H9 (cell line): ENCODE measurements around the gene DDX51. TPM values are rescaled to one million over a fixed set of nuclear protein-coding genes. Genes with fewer than 3 reads are reported as not detected.

Experiments used
- DNase-seq: peaks from one replicate; pipeline ENCODE4 v3.0.0-alpha.2; 2017
- H2AFZ ChIP-seq: one replicate; pipeline ENCODE4 v1.6.1; 2013; ENCODE audit warnings: mild to moderate bottlenecking, low read length, control low read depth, moderate library complexity
- H2AK5ac ChIP-seq: 2 replicates; pipeline ENCODE4 v1.6.1; 2013; ENCODE audit warnings: low read length, control low read depth, mixed read lengths; ENCODE audit not compliant: insufficient read length
- H2BK120ac ChIP-seq: one replicate; pipeline ENCODE4 v1.6.1; 2013; ENCODE audit warnings: low read depth, mild to moderate bottlenecking, low read length, control low read depth, inconsistent platforms; ENCODE audit not compliant: poor library complexity, severe bottlenecking
- H2BK12ac ChIP-seq: 2 replicates; pipeline ENCODE4 v1.6.1; 2013; ENCODE audit warnings: low read length, control low read depth, mixed read lengths, low read depth; ENCODE audit not compliant: insufficient read length
- H2BK15ac ChIP-seq: 2 replicates; pipeline ENCODE4 v1.6.1; 2013; ENCODE audit warnings: low read depth, low read length, control low read depth
- H2BK20ac ChIP-seq: one replicate; pipeline ENCODE4 v1.6.1; 2013; ENCODE audit warnings: low read depth, mild to moderate bottlenecking, low read length, control low read depth, inconsistent platforms; ENCODE audit not compliant: poor library complexity, severe bottlenecking
- H2BK5ac ChIP-seq: 2 replicates; pipeline ENCODE4 v1.6.1; 2013; ENCODE audit warnings: low read length, control low read depth, mixed read lengths; ENCODE audit not compliant: insufficient read length
- H3K14ac ChIP-seq: 2 replicates; pipeline ENCODE4 v1.6.1; 2013; ENCODE audit warnings: low read length, control low read depth; ENCODE audit not compliant: insufficient read depth
- H3K18ac ChIP-seq: 2 replicates; pipeline ENCODE4 v1.6.1; 2013; ENCODE audit warnings: low read depth, mild to moderate bottlenecking, mixed read lengths, low read length, control low read depth; ENCODE audit not compliant: insufficient read length
- H3K23ac ChIP-seq: 2 replicates; pipeline ENCODE4 v1.6.1; 2013; ENCODE audit warnings: low read length, control low read depth, mixed read lengths, low read depth; ENCODE audit not compliant: insufficient read length
- H3K23me2 ChIP-seq: 2 replicates; pipeline ENCODE4 v1.6.1; 2013; ENCODE audit warnings: low read depth, mild to moderate bottlenecking, mixed read lengths, low read length, control low read depth; ENCODE audit not compliant: insufficient read length, poor library complexity, severe bottlenecking
- H3K27ac ChIP-seq: 2 replicates; pipeline ENCODE4 v1.5.1; 2013; ENCODE audit warnings: low read length, control low read depth, mixed read lengths, low read depth; ENCODE audit not compliant: insufficient read length
- H3K27me3 ChIP-seq: 2 replicates; pipeline ENCODE4 v1.6.1; 2013; ENCODE audit warnings: low read length, control low read depth, inconsistent platforms; ENCODE audit not compliant: insufficient read depth
- H3K4ac ChIP-seq: 2 replicates; pipeline ENCODE4 v1.6.1; 2013; ENCODE audit warnings: low read depth, mild to moderate bottlenecking, control low read depth, inconsistent platforms, low read length, moderate library complexity
- H3K4me1 ChIP-seq: 2 replicates; pipeline ENCODE4 v1.6.1; 2013; ENCODE audit warnings: low read length, control low read depth, inconsistent platforms; ENCODE audit not compliant: insufficient read depth
- H3K4me2 ChIP-seq: 2 replicates; pipeline ENCODE4 v1.6.1; 2013; ENCODE audit warnings: low read length, control low read depth, mixed read lengths; ENCODE audit not compliant: insufficient read length, insufficient read depth
- H3K56ac ChIP-seq: 2 replicates; pipeline ENCODE4 v1.6.1; 2013; ENCODE audit warnings: low read depth, mild to moderate bottlenecking, mixed read lengths, low read length, control low read depth; ENCODE audit not compliant: insufficient read length
- H3K79me1 ChIP-seq: 2 replicates; pipeline ENCODE4 v1.6.1; 2013; ENCODE audit warnings: low read depth, mild to moderate bottlenecking, moderate library complexity, low read length, control low read depth, inconsistent platforms; ENCODE audit not compliant: insufficient read depth, poor library complexity, severe bottlenecking
- H3K79me2 ChIP-seq: 2 replicates; pipeline ENCODE4 v1.6.1; 2013; ENCODE audit warnings: low read length, control low read depth, inconsistent platforms; ENCODE audit not compliant: insufficient read depth
- H3K9ac ChIP-seq: 2 replicates; pipeline ENCODE4 v1.6.1; 2013; ENCODE audit warnings: low read length, control low read depth, mixed read lengths; ENCODE audit not compliant: insufficient read length; ENCODE audit errors: extremely low read depth
- H3K9me3 ChIP-seq: one replicate; pipeline ENCODE4 v1.6.1; 2013; ENCODE audit warnings: low read depth, low read length, inconsistent platforms; ENCODE audit not compliant: control insufficient read depth
- H3T11ph ChIP-seq: one replicate; pipeline ENCODE4 v1.6.1; 2013; ENCODE audit warnings: mild to moderate bottlenecking, low read length, control low read depth, inconsistent platforms
- H4K20me1 ChIP-seq: one replicate; pipeline ENCODE4 v1.6.1; 2013; ENCODE audit not compliant: control insufficient read depth, insufficient read length, insufficient read depth
- H4K5ac ChIP-seq: 2 replicates; pipeline ENCODE4 v1.6.1; 2013; ENCODE audit warnings: low read depth, mild to moderate bottlenecking, mixed read lengths, low read length, control low read depth; ENCODE audit not compliant: insufficient read length
- H4K8ac ChIP-seq: replicated peaks from 2 replicates; pipeline ENCODE4 v1.6.1; 2013; ENCODE audit warnings: low read length, control low read depth, mixed read lengths, low read depth; ENCODE audit not compliant: insufficient read length
- H4K91ac ChIP-seq: 2 replicates; pipeline ENCODE4 v1.6.1; 2013; ENCODE audit warnings: low read depth, mild to moderate bottlenecking, moderate library complexity, mixed read lengths, low read length, control low read depth; ENCODE audit not compliant: insufficient read length
- H3K27ac Mint-ChIP-seq, 3 experiments: 2 replicates in 2 of 3; 3 replicates in 1 of 3; pipeline ENCODE4 v1.8.0; 2020 to 2021; ENCODE audit warnings: mixed read lengths in 3 of 3, mild to moderate bottlenecking in 1 of 3, moderate library complexity in 1 of 3
- H3K27me3 Mint-ChIP-seq: 2 replicates; pipeline ENCODE4 v1.8.0; 2021; ENCODE audit warnings: low read depth, mild to moderate bottlenecking, moderate library complexity, mixed read lengths
- H3K36me3 Mint-ChIP-seq, 3 experiments: 2 replicates in 2 of 3; 3 replicates in 1 of 3; pipeline ENCODE4 v1.8.0; 2020 to 2021; ENCODE audit warnings: low read depth in 3 of 3, mixed read lengths in 3 of 3; ENCODE audit not compliant: insufficient read depth in 1 of 3
- H3K4me1 Mint-ChIP-seq, 2 experiments: 2 replicates each; pipeline ENCODE4 v1.8.0; 2020; ENCODE audit warnings: mixed read lengths in 2 of 2
- H3K4me3 Mint-ChIP-seq, 2 experiments: 2 replicates in 1 of 2; 3 replicates in 1 of 2; pipeline ENCODE4 v1.8.0; 2020 to 2021; ENCODE audit warnings: mild to moderate bottlenecking in 2 of 2, mixed read lengths in 2 of 2, moderate library complexity in 1 of 2
- H3K9me3 Mint-ChIP-seq, 2 experiments: 2 replicates in 1 of 2; 3 replicates in 1 of 2; pipeline ENCODE4 v1.8.0; 2020; ENCODE audit warnings: mild to moderate bottlenecking in 2 of 2, mixed read lengths in 2 of 2, moderate library complexity in 1 of 2
- CTCF ChIP-seq: fragments of 200-600 bp; sonication (generic); conservative IDR thresholded peaks from 3 replicates; pipeline ENCODE4 v1.8.0; 2021; ENCODE audit warnings: antibody characterized with exemption, mild to moderate bottlenecking
- WGBS: extraction: QIAGEN DNeasy Blood & Tissue Kit; methylation state at CpG from one replicate; pipeline ENCODE4 v1.1.7; 2013; ENCODE audit warnings: missing lambda C conversion rate, low lambda C conversion rate, mixed read lengths; ENCODE audit not compliant: insufficient read length; ENCODE audit errors: extremely low coverage; 5-methylcytosine and 5-hydroxymethylcytosine counted together
- total RNA-seq: library from RNA; stranded (reverse); gene quantifications from 2 replicates; pipeline ENCODE4 v1.2.1, GENCODE V29; 2021

DDX51 gene
- total RNA-seq, 1 experiment from 2014 or later: 37.9 TPM

GRCh38 chr12:132180648-132181546 is 36.8 kb upstream of the DDX51 start:
- H2BK15ac ChIP-seq: no peak overlapping the region
- H2AFZ ChIP-seq: no peak overlapping the region
- Mint-ChIP-seq H3K27ac (no peak overlapping the region; a peak in 1 of 7 replicates), H3K4me1 (peaks cover 5 to 7% of the 10 kb centered on the region in 2 experiments), H3K9me3 (peaks cover 3 to 7% of the 10 kb centered on the region in 2 experiments; a peak in 2 of 5 replicates), H3K27me3 (peaks cover 89% of the 10 kb centered on the region), H3K36me3 (no peaks in the 10 kb centered on the region; a peak in 1 of 7 replicates), H3K4me3 (no peak overlapping the region)
- no peaks in the 10 kb centered on the region for H3K9me3 ChIP-seq
- no peak overlapping the region for H2AK5ac ChIP-seq
- H2BK12ac ChIP-seq: no peak overlapping the region
- no peak overlapping the region for H3K27ac ChIP-seq
- no peaks in the 10 kb centered on the region for H3K79me2 ChIP-seq
- no peak overlapping the region for H2BK20ac ChIP-seq
- H4K8ac ChIP-seq: no peak overlapping the region
- peak overlapping the region; percentile 17 for H3K23ac ChIP-seq
- no peak overlapping the region for H3K4me2 ChIP-seq
- H3K23me2 ChIP-seq: no peaks in the 10 kb centered on the region
- H4K5ac ChIP-seq: no peak overlapping the region
- H4K20me1 ChIP-seq: peaks cover 3% of the 10 kb centered on the region
- H3K9ac ChIP-seq: no peak overlapping the region
- no peak overlapping the region for H3T11ph ChIP-seq
- no peak overlapping the region for H3K18ac ChIP-seq
- no peak for TF ChIP-seq CTCF
- H3K4ac ChIP-seq: no peak overlapping the region
- no peaks in the 10 kb centered on the region for H3K4me1 ChIP-seq
- no peaks in the 10 kb centered on the region for H3K79me1 ChIP-seq
- no peak overlapping the region for H2BK5ac ChIP-seq
- no CpG with 5 or more reads among the region's 30 CpGs for WGBS
- no peak overlapping the region for H4K91ac ChIP-seq
- no peak for DNase-seq
- H3K27me3 ChIP-seq: peaks cover 2% of the 10 kb centered on the region; the same call in 1 of the 2 replicates
- no peak overlapping the region for H3K56ac ChIP-seq
- H3K14ac ChIP-seq: no peak overlapping the region
- H2BK120ac ChIP-seq: no peak overlapping the region
